ENCODE results near the gene CHKB. TPM values are rescaled to one million over a fixed set of nuclear protein-coding genes. Genes with fewer than 3 reads are reported as not detected.

CHKB gene
- total and polyA plus RNA-seq, 10 of the 15 experiments (the other 5 are each of a cell fraction or from before 2014, with no cell fraction given): 10.0 to 93.9 (median 57.0) TPM

DNA sequence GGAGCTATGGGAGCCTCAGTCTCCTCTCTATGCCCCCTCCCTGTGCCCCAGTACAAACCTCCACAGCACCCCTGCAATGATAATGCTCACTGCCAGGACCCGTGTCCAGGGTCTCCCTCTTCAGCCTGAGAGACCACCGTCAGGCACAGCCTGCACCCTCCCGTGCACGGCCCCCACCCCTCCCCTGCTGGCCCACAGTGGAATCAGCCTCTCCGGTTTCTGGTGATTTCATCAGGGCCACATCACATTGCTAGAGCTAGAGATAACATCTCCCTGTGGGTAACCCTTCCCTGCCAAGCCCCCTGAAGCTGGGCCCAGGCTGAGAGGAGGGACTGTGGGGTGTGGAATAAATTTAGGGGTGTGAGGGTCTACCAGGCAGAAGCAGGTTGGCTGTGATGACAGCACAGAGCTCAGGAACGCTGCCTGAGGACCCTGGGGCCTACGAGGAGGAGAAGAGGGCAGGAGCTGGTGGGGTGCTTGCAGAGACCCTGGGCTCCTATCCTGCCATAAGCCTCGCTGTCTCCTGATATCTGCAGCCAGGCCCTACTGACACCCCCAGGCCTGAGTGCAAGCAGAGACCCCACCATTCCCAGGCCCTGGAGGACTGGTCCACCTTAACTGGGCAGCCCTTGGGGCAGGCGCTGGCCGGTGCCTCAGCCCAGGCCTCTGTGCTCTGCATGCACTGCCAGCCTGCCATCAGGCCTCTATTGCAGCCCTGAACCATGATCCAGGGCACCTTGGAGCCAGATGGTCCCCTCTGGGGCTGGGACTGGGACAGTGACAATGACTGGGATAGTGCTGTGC lies 36.9 kb downstream of the CHKB start, which contains the start of gene KLHDC7B:
KLHDC7B (plus strand) TSS at position 378 of the 804 bp plus-strand sequence; CDS start at position 723, 345 bp downstream.
- CTCF ChIA-PET: interaction anchor here (0.9 to 2.4 kb wide), 4 partner anchors 12 to 75 kb away, joined by 3 to 13 read pairs (median 6); partner anchors contain the start of genes SCO2 and SYCE3
- Histone ChIP-seq H3K4me3 (no peak within 1 kb of the TSS), H3K36me3 (ENCODE audit: control insufficient read depth in 2 of 2, insufficient read depth in 2 of 2, low read length in 1 of 2) (no peaks in the 10 kb centered on the region), H3K9me3 (replicated peaks; ENCODE audit: control insufficient read depth, insufficient read depth, low read length) (no peaks in the 10 kb centered on the region), H4K20me1 (ENCODE audit: control insufficient read depth, insufficient read depth) (no peaks in the 10 kb centered on the region), H3K27ac (ENCODE audit: control insufficient read depth, insufficient read depth) (peak within 1 kb of the TSS; percentile 45; the same call in 1 of the 2 replicates), H3K27me3 (replicated peaks in 1 of 2; ENCODE audit: control insufficient read depth in 2 of 2, insufficient read depth in 2 of 2, low read length in 1 of 2) (peaks cover 0 to 1% of the 10 kb centered on the region in 2 experiments; a peak in 1 of 4 replicates), H3K4me1 (ENCODE audit: control insufficient read depth, insufficient read depth, low read length) (peaks cover 37% of the 10 kb centered on the region), H2AFZ (ENCODE audit: control insufficient read depth, low read depth, low read length) (no peak within 1 kb of the TSS), H3K4me2 (ENCODE audit: control insufficient read depth, insufficient read depth) (peak within 1 kb of the TSS; percentile 31), H3K79me2 (ENCODE audit: control insufficient read depth, insufficient read depth, low read length) (peaks cover 5% of the 10 kb centered on the region), H3K9ac (ENCODE audit: control insufficient read depth, insufficient read depth, low read length) (peak within 1 kb of the TSS; percentile 51; the same call in 1 of the 2 replicates)
- no TSS peak for BruUV-seq (replicated peaks)
- SMC1A ChIA-PET (ENCODE audit: uncharacterized antibody, unreplicated experiment): interaction anchor here (1.1 kb wide), 1 partner anchor 21 kb away, joined by 3 read pairs; no protein-coding TSS in a partner anchor
- TF ChIP-seq PRDM15 (CRISPR knock-in tag; IDR thresholded peaks at IDR 0.05) (no peak), POLR2A (IDR thresholded peaks at IDR 0.05; ENCODE audit: low read depth, low read length) (0 out of 2 replicates have a peak, but pooled peaks have one; percentile 10), CTCF (IDR thresholded peaks at IDR 0.05 in 2 of 3, conservative IDR thresholded peaks at IDR 0.05 in 1 of 3; ENCODE audit: control insufficient read depth in 2 of 3, extremely low read depth in 1 of 3, insufficient read depth in 1 of 3, low read depth in 3 of 3, low read length in 3 of 3) (peak in 2 of 3 experiments; percentile 17 to 20; a peak in 1 of 6 replicates)
- in situ Hi-C loops (cut with MboI): no loop called here
- POLR2A ChIA-PET: interaction anchor here (1.0 to 2.1 kb wide), 6 partner anchors 11 to 38 kb away, joined by 3 to 15 read pairs (median 5); partner anchors contain the start of genes LMF2, SCO2, SYCE3 and TYMP
- 83% methylated on average over 10 of the region's 10 CpGs for WGBS (ENCODE audit: insufficient coverage, insufficient replicate concordance, low lambda C conversion rate, missing lambda C conversion rate)
- intact Hi-C loops (cut with micrococcal nuclease; ENCODE audit: unreplicated experiment): no loop called here
- DNase-seq (ENCODE audit: low read depth, low spot score) (no peak), FAIRE-seq (no peak), ATAC-seq (no peak)
- RAD21 ChIA-PET (ENCODE audit: unreplicated experiment): interaction anchor here (0.9 to 2.6 kb wide), 3 partner anchors 11 to 20 kb away, joined by 3 to 9 read pairs (median 4); partner anchors contain the start of gene SYCE3

Data from GM12878 (cell line).